Neural cell (in vitro differentiated cells): ENCODE measurements around the gene TPD52L2. TPM values are rescaled to one million over a fixed set of nuclear protein-coding genes. Genes with fewer than 3 reads are reported as not detected.

Source experiments
- H2AFZ ChIP-seq: fragments of 200-600, 300-800 bp; sonication (generic), shearing (Covaris generic); 2 replicates; pipeline ENCODE4 v1.6.0; 2014; ENCODE audit warnings: low read depth, mild to moderate bottlenecking, antibody characterized with exemption, low read length, moderate library complexity
- H3F3A ChIP-seq: fragments of 200-600 bp; shearing (Covaris generic); 2 replicates; pipeline ENCODE4 v1.6.1; 2016; ENCODE audit warnings: mild to moderate bottlenecking, moderate library complexity, mixed read lengths, antibody characterized with exemption, low read length; ENCODE audit not compliant: insufficient read depth, poor library complexity, severe bottlenecking
- H3K27ac ChIP-seq: fragments of 200-600, 300-800 bp; sonication (generic), shearing (Covaris generic); 2 replicates; pipeline ENCODE4 v1.5.1; 2014; ENCODE audit warnings: mild to moderate bottlenecking, low read length, moderate library complexity
- H3K27me3 ChIP-seq: fragments of 300-800, 200-600 bp; sonication (generic), shearing (Covaris generic); 2 replicates; pipeline ENCODE4 v1.6.0; 2014; ENCODE audit warnings: mild to moderate bottlenecking, low read depth, low read length, moderate library complexity; ENCODE audit not compliant: insufficient read depth
- H3K36me3 ChIP-seq: fragments of 300-800, 200-600 bp; sonication (generic), shearing (Covaris generic); 2 replicates; pipeline ENCODE4 v1.5.1; 2014; ENCODE audit warnings: mild to moderate bottlenecking, antibody characterized with exemption, low read length, moderate library complexity; ENCODE audit not compliant: insufficient read depth
- H3K4me2 ChIP-seq: fragments of 300-800, 200-600 bp; sonication (generic), shearing (Covaris generic); 2 replicates; pipeline ENCODE4 v1.6.0; 2014; ENCODE audit warnings: mild to moderate bottlenecking, low read length
- H3K4me3 ChIP-seq: fragments of 300-800, 200-600 bp; sonication (generic), shearing (Covaris generic); 2 replicates; pipeline ENCODE4 v1.5.1; 2014; ENCODE audit warnings: mild to moderate bottlenecking, low read length, moderate library complexity
- H3K79me2 ChIP-seq: fragments of 200-600 bp; shearing (Covaris generic); replicated peaks from 2 replicates; pipeline ENCODE4 v1.6.0; 2014; ENCODE audit warnings: mild to moderate bottlenecking, low read length, moderate library complexity; ENCODE audit not compliant: insufficient read depth
- H3K9ac ChIP-seq: fragments of 300-800, 200-600 bp; sonication (generic), shearing (Covaris generic); 2 replicates; pipeline ENCODE4 v1.6.1; 2016; ENCODE audit warnings: mild to moderate bottlenecking, low read length, mixed read lengths
- H3K9me2 ChIP-seq: fragments of 200-600 bp; shearing (Covaris generic); 2 replicates; pipeline ENCODE4 v1.6.1; 2016; ENCODE audit warnings: mild to moderate bottlenecking, low read length, mixed read lengths; ENCODE audit not compliant: insufficient read depth
- H3K9me3 ChIP-seq: fragments of 200-600, 300-800 bp; sonication (generic), shearing (Covaris generic); 2 replicates; pipeline ENCODE4 v1.6.1; 2016; ENCODE audit warnings: mild to moderate bottlenecking, mixed run types, low read length, moderate library complexity, mixed read lengths
- H4K20me1 ChIP-seq: fragments of 200-600 bp; shearing (Covaris generic); 2 replicates; pipeline ENCODE4 v1.6.1; 2016; ENCODE audit warnings: mild to moderate bottlenecking, mixed run types; ENCODE audit not compliant: insufficient read depth
- CTCF ChIP-seq: fragments of 450-650 bp; IDR thresholded peaks from 2 replicates; pipeline ENCODE4 v1.5.1; 2014; ENCODE audit warnings: antibody characterized with exemption, mild to moderate bottlenecking, moderate library complexity; ENCODE audit not compliant: poor library complexity, severe bottlenecking
- EP300 ChIP-seq: fragments of 450-650 bp; conservative IDR thresholded peaks from 2 replicates; pipeline ENCODE4 v1.6.1; 2014; ENCODE audit warnings: antibody characterized with exemption, mild to moderate bottlenecking, moderate library complexity; ENCODE audit not compliant: poor library complexity, severe bottlenecking
- EZH2 ChIP-seq: fragments of 200-600, 300-800 bp; shearing (Covaris generic), sonication (generic); IDR thresholded peaks from 2 replicates; pipeline ENCODE4 v1.6.1; 2014; ENCODE audit warnings: antibody characterized with exemption, low read length, borderline replicate concordance, mild to moderate bottlenecking; ENCODE audit not compliant: insufficient read depth, poor library complexity, severe bottlenecking
- MXI1 ChIP-seq: fragments of 450-650 bp; conservative IDR thresholded peaks from 2 replicates; pipeline ENCODE4 v1.6.1; 2014; ENCODE audit warnings: antibody characterized with exemption, mild to moderate bottlenecking; ENCODE audit not compliant: poor library complexity, severe bottlenecking
- POLR2AphosphoS5 ChIP-seq: IDR thresholded peaks from 2 replicates; pipeline ENCODE4 v1.6.1; 2012
- RAD21 ChIP-seq: fragments of 450-650 bp; conservative IDR thresholded peaks from 2 replicates; pipeline ENCODE4 v1.6.1; 2014; ENCODE audit warnings: antibody characterized with exemption, mild to moderate bottlenecking, moderate library complexity
- SMC3 ChIP-seq: fragments of 450-650 bp; conservative IDR thresholded peaks from 2 replicates; pipeline ENCODE4 v1.6.1; 2014; ENCODE audit warnings: antibody characterized with exemption, mild to moderate bottlenecking, moderate library complexity; ENCODE audit not compliant: poor library complexity
- TAF1 ChIP-seq: IDR thresholded peaks from 2 replicates; pipeline ENCODE4 v1.6.1; 2012; ENCODE audit warnings: low read depth
- polyA plus RNA-seq: library from polyadenylated mRNA; depleted of rRNA; stranded (reverse); fragments of >200 nt; gene quantifications from 2 replicates; pipeline ENCODE4 v1.2.3, GENCODE V29; 2014
- TF ChIP-seq, protein P1 (sequence below): IDR thresholded peaks from 2 replicates; pipeline ENCODE4 v1.6.1; 2012; ENCODE audit warnings: borderline replicate concordance

TPD52L2 gene
- polyA plus RNA-seq, 1 donor from 2014 or later, result 142 TPM

- Histone ChIP-seq H3K27ac (no peak overlapping the region), H3K4me3 (peak overlapping the region; percentile 90), H3K9me3 (no peaks in the 10 kb centered on the region), H3K4me2 (no peak overlapping the region), H4K20me1 (no peaks in the 10 kb centered on the region), H2AFZ (no peak overlapping the region), H3K9ac (no peak overlapping the region), H3K79me2 (peaks cover 48% of the 10 kb centered on the region), H3K36me3 (no peaks in the 10 kb centered on the region), H3K27me3 (peaks cover 12% of the 10 kb centered on the region), H3F3A (peaks cover 5% of the 10 kb centered on the region), H3K9me2 (no peaks in the 10 kb centered on the region)
- no peak for TF ChIP-seq SMC3
- TF ChIP-seq POLR2AphosphoS5, result no peak
- TF ChIP-seq RAD21, result no peak
- no peak for TF ChIP-seq TAF1
- no peak for TF ChIP-seq EP300
- no peak for TF ChIP-seq EZH2
- TF ChIP-seq, protein P1, sequence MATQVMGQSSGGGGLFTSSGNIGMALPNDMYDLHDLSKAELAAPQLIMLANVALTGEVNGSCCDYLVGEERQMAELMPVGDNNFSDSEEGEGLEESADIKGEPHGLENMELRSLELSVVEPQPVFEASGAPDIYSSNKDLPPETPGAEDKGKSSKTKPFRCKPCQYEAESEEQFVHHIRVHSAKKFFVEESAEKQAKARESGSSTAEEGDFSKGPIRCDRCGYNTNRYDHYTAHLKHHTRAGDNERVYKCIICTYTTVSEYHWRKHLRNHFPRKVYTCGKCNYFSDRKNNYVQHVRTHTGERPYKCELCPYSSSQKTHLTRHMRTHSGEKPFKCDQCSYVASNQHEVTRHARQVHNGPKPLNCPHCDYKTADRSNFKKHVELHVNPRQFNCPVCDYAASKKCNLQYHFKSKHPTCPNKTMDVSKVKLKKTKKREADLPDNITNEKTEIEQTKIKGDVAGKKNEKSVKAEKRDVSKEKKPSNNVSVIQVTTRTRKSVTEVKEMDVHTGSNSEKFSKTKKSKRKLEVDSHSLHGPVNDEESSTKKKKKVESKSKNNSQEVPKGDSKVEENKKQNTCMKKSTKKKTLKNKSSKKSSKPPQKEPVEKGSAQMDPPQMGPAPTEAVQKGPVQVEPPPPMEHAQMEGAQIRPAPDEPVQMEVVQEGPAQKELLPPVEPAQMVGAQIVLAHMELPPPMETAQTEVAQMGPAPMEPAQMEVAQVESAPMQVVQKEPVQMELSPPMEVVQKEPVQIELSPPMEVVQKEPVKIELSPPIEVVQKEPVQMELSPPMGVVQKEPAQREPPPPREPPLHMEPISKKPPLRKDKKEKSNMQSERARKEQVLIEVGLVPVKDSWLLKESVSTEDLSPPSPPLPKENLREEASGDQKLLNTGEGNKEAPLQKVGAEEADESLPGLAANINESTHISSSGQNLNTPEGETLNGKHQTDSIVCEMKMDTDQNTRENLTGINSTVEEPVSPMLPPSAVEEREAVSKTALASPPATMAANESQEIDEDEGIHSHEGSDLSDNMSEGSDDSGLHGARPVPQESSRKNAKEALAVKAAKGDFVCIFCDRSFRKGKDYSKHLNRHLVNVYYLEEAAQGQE, result no peak
- no peak for TF ChIP-seq MXI1
- TF ChIP-seq CTCF, result no peak
Observed at GRCh38 chr20:63828124-63828523, 36.9 kb upstream of the TPD52L2 start.

- Histone ChIP-seq H3K4me2 (peak overlapping the region; percentile 95), H3K79me2 (peaks cover 47% of the 10 kb centered on the region), H4K20me1 (no peaks in the 10 kb centered on the region), H3K9ac (no peak overlapping the region), H3K9me2 (no peaks in the 10 kb centered on the region), H3F3A (peaks cover 5% of the 10 kb centered on the region), H3K27me3 (peaks cover 12% of the 10 kb centered on the region), H3K27ac (no peak overlapping the region), H3K36me3 (no peaks in the 10 kb centered on the region), H3K4me3 (peak overlapping the region; percentile 90), H2AFZ (no peak overlapping the region), H3K9me3 (no peaks in the 10 kb centered on the region)
- TF ChIP-seq RAD21, result no peak
- TF ChIP-seq, protein P1, result no peak
- no peak for TF ChIP-seq POLR2AphosphoS5
- no peak for TF ChIP-seq CTCF
- no peak for TF ChIP-seq SMC3
- no peak for TF ChIP-seq EP300
- TF ChIP-seq EZH2, result no peak
- TF ChIP-seq MXI1, result no peak
- no peak for TF ChIP-seq TAF1
Observed at GRCh38 chr20:63828545-63828944, 36.5 kb upstream of the TPD52L2 start.
